Measurements from ENCODE around the gene DNAJC27.

DNA sequence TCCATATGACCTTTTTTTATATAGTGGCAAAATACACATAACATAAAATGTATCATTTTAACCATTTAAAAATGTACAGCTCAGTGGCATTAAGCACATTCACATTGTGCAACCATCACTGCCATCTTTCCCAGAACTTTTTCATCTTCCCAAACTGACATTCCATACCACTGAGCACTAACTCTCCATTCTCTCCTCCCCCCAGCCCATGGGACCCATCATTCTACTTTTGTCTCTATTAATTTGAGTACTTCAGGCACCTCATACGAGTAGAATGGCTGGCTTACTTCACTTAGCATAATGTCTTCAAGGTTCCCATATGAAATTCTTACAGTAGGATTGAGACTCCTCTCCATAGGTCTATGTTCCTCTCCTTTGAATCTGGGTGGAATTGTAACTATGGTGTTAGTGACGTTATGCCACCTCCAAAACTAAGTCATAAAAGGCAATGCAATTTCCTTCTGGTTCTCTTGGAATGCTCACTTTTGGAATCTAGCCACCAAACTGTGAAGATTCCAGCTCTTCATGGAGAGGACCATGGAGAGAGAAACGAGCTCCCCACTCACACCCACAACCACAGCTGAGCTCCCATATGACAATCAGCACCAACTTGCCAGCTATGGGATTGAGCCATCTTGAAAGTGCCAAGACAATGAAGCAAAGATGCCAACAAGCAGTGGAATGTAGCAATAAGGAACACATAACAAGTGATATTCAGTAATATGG, 9.8 kb upstream of the DNAJC27 start:
- TF ChIP-seq POLR2A (IDR thresholded peaks at IDR 0.05; ENCODE audit: low read depth, low read length) (no peak), TAF1 (IDR thresholded peaks at IDR 0.05; ENCODE audit: borderline replicate concordance, low read depth, low read length) (no peak)
